GM12865 (cell line): ENCODE data around the gene TBRG4.

ENCODE experiments used
- DNase-seq: peaks from one replicate; pipeline ENCODE4 v3.0.0; 2010; ENCODE audit warnings: low read depth
- H3K4me3 ChIP-seq: 2 replicates; pipeline ENCODE4 v1.5.1; 2011; ENCODE audit warnings: mild to moderate bottlenecking, low read depth, low read length, control low read depth
- TF ChIP-seq, protein P1 (sequence below): IDR thresholded peaks from 2 replicates; pipeline ENCODE4 v1.5.1; 2011; ENCODE audit warnings: low read length, control low read depth, low read depth, inconsistent platforms; ENCODE audit not compliant: insufficient read depth; ENCODE audit errors: missing control alignments

Gene TBRG4

DNA sequence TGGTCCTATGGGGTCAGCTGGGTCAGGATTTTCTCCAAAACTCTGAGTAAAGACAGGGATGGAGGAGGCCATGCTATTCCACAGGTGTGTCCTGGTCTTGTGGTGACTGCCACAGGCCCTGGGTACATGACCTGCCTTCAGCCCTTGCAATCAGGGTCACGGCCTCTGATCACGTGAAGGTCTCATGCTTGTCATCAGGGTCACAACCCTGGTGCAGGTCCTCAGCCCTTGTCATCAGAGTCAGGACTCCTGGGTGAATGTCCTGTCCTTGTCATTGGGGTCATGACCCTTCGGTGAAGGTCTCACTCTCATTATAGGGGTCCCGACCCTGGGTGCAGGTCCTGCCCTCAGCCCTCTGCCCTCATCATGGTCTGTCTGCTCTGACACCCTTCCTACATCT, 21.9 kb upstream of the TBRG4 start:
- TF ChIP-seq, protein P1, sequence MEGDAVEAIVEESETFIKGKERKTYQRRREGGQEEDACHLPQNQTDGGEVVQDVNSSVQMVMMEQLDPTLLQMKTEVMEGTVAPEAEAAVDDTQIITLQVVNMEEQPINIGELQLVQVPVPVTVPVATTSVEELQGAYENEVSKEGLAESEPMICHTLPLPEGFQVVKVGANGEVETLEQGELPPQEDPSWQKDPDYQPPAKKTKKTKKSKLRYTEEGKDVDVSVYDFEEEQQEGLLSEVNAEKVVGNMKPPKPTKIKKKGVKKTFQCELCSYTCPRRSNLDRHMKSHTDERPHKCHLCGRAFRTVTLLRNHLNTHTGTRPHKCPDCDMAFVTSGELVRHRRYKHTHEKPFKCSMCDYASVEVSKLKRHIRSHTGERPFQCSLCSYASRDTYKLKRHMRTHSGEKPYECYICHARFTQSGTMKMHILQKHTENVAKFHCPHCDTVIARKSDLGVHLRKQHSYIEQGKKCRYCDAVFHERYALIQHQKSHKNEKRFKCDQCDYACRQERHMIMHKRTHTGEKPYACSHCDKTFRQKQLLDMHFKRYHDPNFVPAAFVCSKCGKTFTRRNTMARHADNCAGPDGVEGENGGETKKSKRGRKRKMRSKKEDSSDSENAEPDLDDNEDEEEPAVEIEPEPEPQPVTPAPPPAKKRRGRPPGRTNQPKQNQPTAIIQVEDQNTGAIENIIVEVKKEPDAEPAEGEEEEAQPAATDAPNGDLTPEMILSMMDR, result no peak
- no peak overlapping the region for H3K4me3 ChIP-seq
- DNase-seq, result no peak

DNA sequence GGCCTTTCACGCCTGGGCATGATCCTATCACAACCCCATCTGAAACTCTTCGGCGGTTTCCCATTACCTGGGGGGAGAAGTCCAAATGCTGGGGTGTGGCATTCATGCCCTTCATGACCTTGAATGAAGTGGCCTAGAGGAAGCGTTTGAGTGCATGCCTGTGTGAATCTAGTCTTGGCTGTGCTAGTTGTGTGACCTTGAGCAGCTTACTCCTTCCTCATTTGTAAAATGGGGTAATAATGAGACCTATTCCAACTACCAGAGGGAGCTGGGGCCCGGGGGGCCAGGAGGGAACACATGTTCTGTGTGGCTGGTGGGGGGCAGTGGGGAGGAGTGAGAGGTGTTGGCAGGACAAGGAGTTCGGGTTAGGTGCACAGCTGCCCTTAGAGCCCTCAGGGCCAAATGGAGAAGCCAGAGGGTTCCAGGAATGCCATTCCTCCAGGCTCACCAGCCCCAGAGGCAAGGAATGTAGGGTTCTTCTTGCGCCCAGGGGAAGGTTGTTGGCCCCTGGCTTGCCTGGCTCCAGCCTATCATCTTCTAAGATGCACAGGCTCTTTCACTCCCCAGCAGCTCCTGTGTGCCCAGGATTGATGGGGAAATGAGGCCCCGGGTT, 21.3 kb upstream of the TBRG4 start:
- TF ChIP-seq, protein P1, result no peak
- DNase-seq, result no peak
- no peak overlapping the region for H3K4me3 ChIP-seq

DNA sequence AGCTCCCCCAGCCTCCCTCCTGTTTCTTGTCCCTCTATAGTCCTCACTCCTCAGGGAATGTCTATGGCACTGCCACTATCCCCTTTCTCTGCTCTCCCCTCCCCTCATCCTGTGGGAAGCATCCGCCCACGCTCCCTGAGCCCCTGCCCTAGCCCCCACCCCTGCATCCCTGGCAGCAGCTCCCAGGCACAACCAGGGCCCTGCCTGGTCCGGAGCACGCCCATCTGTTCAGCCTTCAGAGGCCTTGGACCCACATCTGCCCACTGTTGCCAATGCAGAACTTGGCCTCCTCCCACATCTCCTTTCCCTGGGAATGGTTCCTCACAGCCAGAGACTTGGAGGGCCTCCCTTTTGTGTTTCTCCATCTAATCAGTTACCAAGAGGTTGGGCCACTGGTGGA, 20.4 kb upstream of the TBRG4 start:
- TF ChIP-seq, protein P1, result no peak
- DNase-seq, result no peak
- H3K4me3 ChIP-seq, result no peak overlapping the region

DNA sequence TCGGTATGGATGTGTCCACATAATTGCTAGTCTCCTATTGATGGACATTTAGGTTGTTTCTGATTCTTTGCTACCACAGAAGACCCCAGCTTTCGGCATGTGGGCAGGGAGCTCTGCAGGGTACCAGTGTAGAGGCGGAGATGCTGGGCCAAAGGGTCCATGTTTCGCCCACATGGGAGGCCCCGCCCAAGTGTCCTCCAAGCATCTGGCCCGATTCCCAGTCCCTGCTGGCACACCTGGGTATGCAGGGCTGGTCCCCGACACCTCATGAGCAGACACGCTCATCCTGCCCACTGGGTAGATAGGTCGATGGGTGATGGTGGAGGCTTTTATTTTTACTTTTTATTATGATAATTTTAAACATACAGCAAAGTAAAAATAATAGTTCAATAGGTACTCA, 19.4 kb upstream of the TBRG4 start:
- H3K4me3 ChIP-seq, result no peak overlapping the region
- TF ChIP-seq, protein P1, result no peak
- no peak for DNase-seq

DNA sequence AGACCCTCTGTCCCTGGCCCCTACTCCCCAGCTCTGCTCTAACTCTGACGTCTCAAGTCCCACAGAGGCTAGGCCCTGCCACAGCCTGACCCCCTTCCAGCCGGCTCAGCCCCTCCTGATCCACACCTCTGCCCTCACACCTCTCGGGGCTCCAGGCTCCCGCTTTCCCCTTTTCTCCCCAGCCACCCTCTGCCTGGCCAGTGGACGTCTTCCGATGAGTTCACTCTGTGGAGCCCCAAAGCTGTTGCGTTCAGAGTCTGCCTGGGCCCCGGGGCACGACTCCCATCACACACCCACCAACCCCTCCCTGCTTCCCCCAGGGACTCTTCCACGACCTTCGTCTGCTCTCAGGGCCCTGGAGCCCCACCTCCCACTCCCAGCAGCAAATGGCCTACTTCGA, 18.4 kb upstream of the TBRG4 start:
- no peak overlapping the region for H3K4me3 ChIP-seq
- TF ChIP-seq, protein P1, result no peak
- no peak for DNase-seq

DNA sequence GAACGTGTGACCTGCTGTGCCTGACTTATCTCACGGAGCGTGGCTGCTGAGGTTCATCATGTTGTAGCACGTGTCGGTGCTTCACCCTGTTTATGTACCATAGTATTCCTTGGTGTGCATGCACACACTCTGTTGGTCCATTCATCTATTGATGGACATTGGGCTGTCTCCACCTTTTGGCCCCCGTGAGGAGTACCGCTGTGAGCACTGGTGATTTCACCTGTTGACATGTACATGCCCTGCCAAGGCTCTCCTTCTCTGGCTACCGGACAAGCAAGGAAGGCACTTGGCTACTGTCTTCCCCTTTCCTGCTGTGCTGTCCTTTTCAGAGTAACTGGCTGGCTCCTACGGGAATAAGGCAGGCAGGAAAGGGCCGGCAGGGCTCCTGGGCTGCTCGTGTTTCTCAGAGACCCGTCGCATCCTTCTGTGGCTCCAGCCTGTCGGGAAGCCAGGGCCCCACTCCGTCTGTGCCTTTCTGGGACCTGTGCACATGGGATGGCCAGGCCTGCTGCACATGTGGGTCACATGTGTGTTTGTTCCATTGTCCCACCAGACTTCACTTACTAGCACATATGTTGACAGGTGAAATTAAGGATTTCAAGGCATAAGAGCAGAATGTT, 17.8 kb upstream of the TBRG4 start:
- DNase-seq, result no peak
- TF ChIP-seq, protein P1, result no peak
- no peak overlapping the region for H3K4me3 ChIP-seq

DNA sequence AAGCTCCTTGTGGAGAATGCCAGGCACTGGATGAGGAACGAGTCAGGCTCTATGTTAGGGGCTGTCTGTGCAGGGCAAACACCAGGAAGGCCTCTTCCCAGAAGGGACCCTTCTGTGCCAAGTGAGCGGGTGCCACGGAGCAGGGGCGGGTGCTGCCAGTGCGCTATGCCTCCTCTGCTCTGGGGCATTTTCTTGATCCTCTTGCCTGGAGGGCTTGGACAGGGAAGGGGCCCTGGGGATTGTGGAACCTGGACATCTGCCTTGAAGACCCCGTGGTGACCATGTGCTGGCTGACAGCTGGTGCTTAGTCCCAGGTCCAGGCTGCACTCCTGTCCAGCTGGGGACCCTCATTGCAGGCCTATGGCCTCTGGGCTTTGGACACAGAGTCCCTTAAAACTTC, 15.4 kb upstream of the TBRG4 start:
- no peak for DNase-seq
- H3K4me3 ChIP-seq, result no peak overlapping the region
- TF ChIP-seq, protein P1, result no peak
